Stimulated activated CD8-positive, alpha-beta memory T cell treated with anti-CD3 and anti-CD28 coated beads, Interleukin-2, amount 100 ng/mL, for 1 hour (primary cell): ENCODE measurements around the gene TEX261.

Source experiments
- DNase-seq, 2 donors: peaks; one replicate each; pipeline ENCODE4 v3.0.0-alpha.2; 2020; ENCODE audit warnings: low read depth in 2 of 2

The TEX261 gene

GRCh38 chr2:70936979-70937811 is 57.5 kb downstream of the TEX261 start:
- no peak for DNase-seq

- DNase-seq: no peak
Observed at GRCh38 chr2:70936165-70936978, 58.3 kb downstream of the TEX261 start.
